Memory B cell (primary cell): ENCODE measurements around the gene ALOX12B.

Experiments used
- ATAC-seq: fragments of 150-1000 bp; cut with Tn5 transposase; 2 replicates; pipeline ENCODE4 v1.10.0; 2021; ENCODE audit warnings: low read depth, mild to moderate bottlenecking, moderate library complexity
- DNase-seq, 2 donors: peaks; one replicate each; pipeline ENCODE4 v3.0.0; 2022; ENCODE audit warnings: low spot score in 2 of 2
- H3K27ac Mint-ChIP-seq: one replicate; pipeline ENCODE4 v1.8.0; 2022; ENCODE audit warnings: mild to moderate bottlenecking, moderate library complexity, mixed read lengths
- H3K27me3 Mint-ChIP-seq: one replicate; pipeline ENCODE4 v1.8.0; 2022; ENCODE audit warnings: mixed read lengths
- H3K36me3 Mint-ChIP-seq: one replicate; pipeline ENCODE4 v1.8.0; 2022; ENCODE audit warnings: mild to moderate bottlenecking, mixed read lengths
- H3K4me1 Mint-ChIP-seq: one replicate; pipeline ENCODE4 v1.8.0; 2022; ENCODE audit warnings: mixed read lengths
- H3K4me3 Mint-ChIP-seq: one replicate; pipeline ENCODE4 v1.8.0; 2022; ENCODE audit warnings: mild to moderate bottlenecking, moderate library complexity, mixed read lengths
- H3K9me3 Mint-ChIP-seq: one replicate; pipeline ENCODE4 v1.8.0; 2022; ENCODE audit warnings: mixed read lengths

Gene ALOX12B

DNA sequence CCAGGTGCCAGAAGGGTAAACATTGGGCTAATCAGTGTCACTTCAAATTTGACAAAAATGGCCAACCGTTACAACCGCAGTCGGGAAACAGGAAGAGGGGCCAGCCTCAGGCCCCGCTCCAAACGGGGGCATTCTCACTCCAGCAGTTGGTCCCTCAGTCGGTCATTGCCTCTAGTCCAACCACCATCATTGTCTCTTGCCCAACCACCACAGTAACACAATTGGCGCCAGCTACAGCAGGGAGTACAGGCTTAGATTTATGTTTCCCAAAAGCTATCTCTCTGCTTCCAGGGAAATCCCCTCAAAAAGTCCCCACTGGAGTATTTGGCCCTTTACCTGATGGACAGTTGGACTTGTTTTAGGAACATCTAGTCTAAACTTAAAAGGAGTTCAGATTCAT, 28.4 kb downstream of the ALOX12B start:
- H3K27me3 Mint-ChIP-seq, result peaks cover 13% of the 10 kb centered on the region
- H3K36me3 Mint-ChIP-seq, result no peaks in the 10 kb centered on the region
- no peak overlapping the region for H3K4me3 Mint-ChIP-seq
- no peak overlapping the region for H3K27ac Mint-ChIP-seq
- DNase-seq (no peak), ATAC-seq (no peak)
- peaks cover 13% of the 10 kb centered on the region for H3K4me1 Mint-ChIP-seq
- no peaks in the 10 kb centered on the region for H3K9me3 Mint-ChIP-seq

DNA sequence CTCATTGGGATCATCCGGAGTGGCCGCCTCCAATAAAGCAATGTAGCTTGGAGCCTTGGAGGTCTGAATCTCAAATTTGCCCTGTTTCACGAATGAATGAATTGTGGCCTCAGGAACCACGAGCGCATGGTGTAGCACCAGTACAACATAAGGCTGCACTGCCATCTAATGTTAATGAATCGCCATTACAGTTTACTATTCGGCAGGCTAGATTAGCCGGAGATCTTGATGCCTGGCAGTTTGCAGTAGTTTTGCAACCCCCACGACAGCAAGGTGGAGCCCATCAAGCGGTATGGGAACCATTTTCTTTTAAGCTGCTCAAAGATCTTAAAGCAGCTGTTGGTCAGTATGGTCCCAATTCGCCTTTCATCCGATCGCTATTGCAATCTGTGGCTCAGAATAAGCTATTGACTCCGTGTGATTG, 29.8 kb downstream of the ALOX12B start:
- peaks cover 7% of the 10 kb centered on the region for H3K27me3 Mint-ChIP-seq
- ATAC-seq (peak; percentile 82), DNase-seq (peak in 1 of 2 donors; percentile 74)
- H3K27ac Mint-ChIP-seq, result no peak overlapping the region
- H3K36me3 Mint-ChIP-seq, result no peaks in the 10 kb centered on the region
- H3K4me3 Mint-ChIP-seq, result no peak overlapping the region
- no peaks in the 10 kb centered on the region for H3K9me3 Mint-ChIP-seq
- peaks cover 13% of the 10 kb centered on the region for H3K4me1 Mint-ChIP-seq

DNA sequence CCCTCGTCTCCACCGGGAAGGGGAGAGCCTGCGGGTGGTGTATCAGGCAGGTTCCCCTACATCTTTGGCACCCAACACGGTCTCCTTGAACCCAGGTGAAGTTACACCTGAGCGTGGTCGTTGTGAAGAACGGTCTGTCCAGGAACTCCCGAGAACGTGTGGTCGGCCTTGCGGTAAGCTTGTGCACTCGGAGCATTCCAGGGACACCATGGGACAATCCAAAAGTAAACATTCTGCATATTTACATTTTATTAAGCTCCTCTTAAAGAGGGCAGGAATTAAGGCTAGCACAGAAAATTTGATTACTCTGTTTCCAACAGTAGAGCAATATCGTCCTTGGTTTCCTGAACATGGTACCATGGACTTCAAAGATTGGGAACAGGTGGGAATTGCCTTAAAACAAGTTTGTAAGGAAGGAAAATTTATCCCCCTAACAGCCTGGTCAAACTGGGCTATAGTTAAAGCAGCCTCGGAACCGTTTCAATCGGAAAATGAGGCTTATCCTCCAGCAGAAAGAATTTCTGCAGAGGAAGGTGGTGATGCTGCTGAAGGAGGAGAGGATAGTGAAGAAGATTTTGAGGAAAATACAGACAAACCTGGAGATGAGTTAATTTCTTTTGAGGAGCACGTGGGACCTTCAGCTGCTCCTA, 30.4 kb downstream of the ALOX12B start:
- no peaks in the 10 kb centered on the region for H3K9me3 Mint-ChIP-seq
- no peaks in the 10 kb centered on the region for H3K36me3 Mint-ChIP-seq
- no peak for ATAC-seq
- peaks cover 3% of the 10 kb centered on the region for H3K27me3 Mint-ChIP-seq
- DNase-seq, result no peak
- H3K27ac Mint-ChIP-seq, result no peak overlapping the region
- H3K4me1 Mint-ChIP-seq, result peaks cover 13% of the 10 kb centered on the region
- peak overlapping the region; percentile 18 for H3K4me3 Mint-ChIP-seq

DNA sequence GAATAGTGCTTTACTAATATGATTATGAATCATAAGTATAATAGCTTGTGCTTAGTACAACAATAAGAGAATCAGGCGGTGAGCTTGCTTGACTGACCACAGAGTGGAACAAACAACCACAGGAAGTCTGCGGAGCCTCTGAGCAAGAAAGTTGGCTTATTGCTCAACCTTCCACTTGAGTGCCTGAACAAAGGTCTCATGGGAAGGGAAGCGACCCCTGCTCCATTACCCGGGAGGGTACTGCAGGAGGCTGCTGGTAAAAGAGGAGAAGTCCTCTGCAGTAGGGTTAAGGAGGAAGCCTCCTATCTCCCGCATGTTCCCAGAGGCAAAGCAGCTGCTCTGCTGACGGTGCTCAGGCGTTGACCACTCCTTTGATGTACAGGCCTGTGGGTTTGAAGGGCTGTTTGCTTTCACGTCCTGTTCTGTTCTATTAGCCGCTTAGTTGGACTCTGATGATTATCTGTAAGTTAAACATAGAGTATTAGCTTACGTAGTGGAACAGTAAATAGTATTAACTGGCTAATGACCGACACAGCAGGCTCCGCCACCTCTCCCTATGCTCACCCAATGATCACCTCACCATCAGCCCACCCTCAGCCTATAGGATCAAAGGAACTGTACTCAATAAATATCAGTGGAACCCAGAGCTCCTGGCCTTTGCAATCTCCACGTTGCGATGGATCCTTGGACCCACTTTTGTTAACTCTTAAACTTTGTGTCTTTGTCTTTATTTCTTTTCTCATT, 31.1 kb downstream of the ALOX12B start:
- H3K36me3 Mint-ChIP-seq, result no peaks in the 10 kb centered on the region
- no peaks in the 10 kb centered on the region for H3K27me3 Mint-ChIP-seq
- no peak for DNase-seq
- ATAC-seq, result peak; percentile 50
- peak overlapping the region; percentile 18 for H3K4me3 Mint-ChIP-seq
- no peaks in the 10 kb centered on the region for H3K9me3 Mint-ChIP-seq
- no peak overlapping the region for H3K27ac Mint-ChIP-seq
- peaks cover 13% of the 10 kb centered on the region for H3K4me1 Mint-ChIP-seq

DNA sequence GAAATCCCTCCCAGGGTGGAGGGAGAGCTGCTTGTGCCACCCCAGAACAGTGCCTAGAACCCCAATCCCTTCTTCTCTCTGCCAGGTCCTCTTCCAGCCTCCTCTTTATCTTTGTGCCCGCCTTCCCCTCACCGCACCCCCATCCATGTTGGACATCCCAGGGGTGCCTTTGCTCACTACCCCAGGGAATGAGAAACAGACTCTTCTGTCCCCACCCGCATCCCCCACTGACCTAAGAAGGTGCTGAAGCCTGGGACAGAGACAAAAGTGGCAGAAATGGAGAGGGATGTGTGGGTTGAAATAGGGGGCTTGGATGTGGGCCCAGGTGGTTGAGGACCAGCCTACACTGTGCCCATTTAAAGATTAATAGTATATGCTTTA, 31.7 kb downstream of the ALOX12B start:
- Mint-ChIP-seq H3K36me3 (no peaks in the 10 kb centered on the region), H3K27me3 (no peaks in the 10 kb centered on the region), H3K4me3 (no peak overlapping the region), H3K9me3 (no peaks in the 10 kb centered on the region), H3K4me1 (peaks cover 13% of the 10 kb centered on the region), H3K27ac (no peak overlapping the region)
- DNase-seq, result no peak
- no peak for ATAC-seq

DNA sequence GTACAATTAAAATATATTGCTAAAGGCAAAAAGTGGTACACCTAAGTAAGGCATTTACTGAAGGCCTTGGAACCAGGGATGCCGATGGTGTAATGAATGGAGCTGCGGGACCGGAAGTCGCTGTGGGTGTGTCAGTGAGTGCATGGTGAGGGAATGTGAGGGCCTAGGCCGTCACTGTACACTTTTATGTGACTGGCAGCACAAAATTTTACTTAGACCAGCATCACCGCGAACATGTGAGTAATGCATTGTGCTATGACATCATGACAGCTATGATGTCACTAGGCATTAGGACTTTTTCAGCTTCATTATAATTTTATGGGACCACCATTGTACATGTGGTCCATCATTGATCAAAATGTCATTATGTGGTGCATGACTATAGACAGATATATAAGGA, 33.9 kb downstream of the ALOX12B start:
- no peaks in the 10 kb centered on the region for H3K36me3 Mint-ChIP-seq
- no peak overlapping the region for H3K27ac Mint-ChIP-seq

DNA sequence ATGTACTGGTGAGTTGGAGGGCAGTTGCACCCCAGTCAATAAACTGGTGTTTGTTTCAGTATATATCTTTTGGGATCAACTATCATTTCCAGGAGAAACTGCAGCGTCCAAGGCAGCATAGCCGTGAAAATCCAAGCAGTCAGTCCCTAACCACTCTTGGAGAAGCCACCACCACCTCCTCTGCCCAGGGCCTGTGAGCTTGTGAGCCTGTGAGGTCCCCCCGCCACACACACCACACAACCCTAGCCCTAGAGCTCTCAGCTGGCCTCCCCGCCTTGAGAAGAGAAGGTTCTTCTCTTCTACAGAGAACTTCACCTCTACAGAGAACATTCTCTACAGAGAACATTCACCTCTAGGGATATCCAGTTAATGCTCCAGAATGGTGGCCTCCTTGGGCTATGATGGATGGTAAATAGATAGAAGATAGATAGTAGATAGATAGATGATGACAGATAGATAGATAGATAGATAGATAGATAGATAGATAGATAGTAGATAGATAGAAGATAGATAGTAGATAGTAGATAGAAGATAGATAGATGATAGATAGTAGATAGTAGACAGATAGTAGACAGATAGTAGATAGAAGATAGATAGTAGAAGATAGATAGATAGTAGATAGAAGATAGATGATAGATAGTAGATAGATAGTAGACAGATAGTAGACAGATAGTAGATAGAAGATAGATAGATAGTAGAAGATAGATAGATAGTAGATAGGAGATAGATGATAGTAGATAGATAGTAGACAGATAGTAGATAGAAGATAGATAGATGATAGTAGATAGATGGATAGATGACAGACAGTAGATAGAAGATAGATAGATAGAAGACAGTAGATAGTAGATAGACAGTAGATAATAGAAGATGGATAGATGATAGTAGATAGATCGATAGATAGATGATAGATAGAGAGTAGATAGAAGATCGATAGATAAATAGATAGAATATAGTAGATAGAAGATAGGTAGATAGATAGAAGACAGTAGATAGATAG, 35.0 kb downstream of the ALOX12B start:
- Mint-ChIP-seq H3K4me3 (no peak overlapping the region), H3K9me3 (no peaks in the 10 kb centered on the region), H3K4me1 (peaks cover 13% of the 10 kb centered on the region), H3K27me3 (peaks cover 1% of the 10 kb centered on the region), H3K27ac (no peak overlapping the region), H3K36me3 (no peaks in the 10 kb centered on the region)
- ATAC-seq (no peak), DNase-seq (no peak)

More for the DNA sequence above, 33.9 kb downstream of the ALOX12B start:
- Mint-ChIP-seq H3K4me3 (no peak overlapping the region), H3K9me3 (no peaks in the 10 kb centered on the region), H3K4me1 (peaks cover 13% of the 10 kb centered on the region), H3K27me3 (peaks cover under 1% of the 10 kb centered on the region)
- ATAC-seq (no peak), DNase-seq (no peak)

DNA sequence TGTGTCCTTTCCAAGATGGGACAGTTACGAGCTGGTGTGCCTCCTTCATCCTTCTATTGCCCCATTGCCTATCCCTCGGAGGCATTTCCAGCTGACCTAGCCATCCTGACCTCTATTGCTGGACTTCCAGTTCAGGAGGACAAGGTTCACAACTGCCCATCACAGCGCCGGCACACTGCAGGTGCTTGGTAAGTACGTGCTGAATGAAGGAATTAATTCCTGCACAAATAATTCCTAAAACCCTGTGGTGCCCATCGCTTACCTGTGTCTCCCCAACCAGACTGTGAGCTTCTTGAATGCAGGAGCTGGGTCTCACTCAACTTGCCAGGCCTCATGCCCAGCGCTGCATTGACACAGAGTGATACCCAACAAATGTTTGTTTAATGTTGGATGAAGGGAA, 35.7 kb downstream of the ALOX12B start:
- Mint-ChIP-seq H3K4me3 (no peak overlapping the region), H3K27ac (no peak overlapping the region), H3K4me1 (peaks cover 10% of the 10 kb centered on the region), H3K36me3 (no peaks in the 10 kb centered on the region), H3K9me3 (no peaks in the 10 kb centered on the region), H3K27me3 (peaks cover 1% of the 10 kb centered on the region)
- ATAC-seq (no peak), DNase-seq (no peak)

DNA sequence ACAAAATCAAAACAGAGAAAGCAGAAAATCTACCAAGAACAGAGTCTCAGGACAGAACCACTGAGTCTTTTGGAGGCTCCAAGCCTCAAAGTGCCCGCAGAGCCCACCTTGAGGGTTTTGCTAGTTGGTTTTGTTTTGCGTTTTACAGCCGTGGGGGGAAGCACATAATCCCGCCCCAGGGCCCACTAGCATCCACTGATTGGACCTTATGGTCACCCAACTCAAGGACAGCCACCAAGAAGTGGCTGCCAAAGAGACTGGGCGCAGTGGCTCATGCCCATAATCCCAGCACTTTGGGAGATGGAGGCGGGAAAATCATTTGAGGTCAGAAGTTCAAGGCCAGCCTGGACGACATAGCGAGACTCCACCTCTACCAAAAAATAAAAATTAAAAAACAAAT, 38.8 kb downstream of the ALOX12B start:
- no peaks in the 10 kb centered on the region for H3K36me3 Mint-ChIP-seq
- no peak overlapping the region for H3K27ac Mint-ChIP-seq
- no peak overlapping the region for H3K4me3 Mint-ChIP-seq
- no peaks in the 10 kb centered on the region for H3K9me3 Mint-ChIP-seq
- H3K27me3 Mint-ChIP-seq, result peaks cover 5% of the 10 kb centered on the region
- no peak for DNase-seq
- ATAC-seq, result no peak
- H3K4me1 Mint-ChIP-seq, result no peaks in the 10 kb centered on the region

DNA sequence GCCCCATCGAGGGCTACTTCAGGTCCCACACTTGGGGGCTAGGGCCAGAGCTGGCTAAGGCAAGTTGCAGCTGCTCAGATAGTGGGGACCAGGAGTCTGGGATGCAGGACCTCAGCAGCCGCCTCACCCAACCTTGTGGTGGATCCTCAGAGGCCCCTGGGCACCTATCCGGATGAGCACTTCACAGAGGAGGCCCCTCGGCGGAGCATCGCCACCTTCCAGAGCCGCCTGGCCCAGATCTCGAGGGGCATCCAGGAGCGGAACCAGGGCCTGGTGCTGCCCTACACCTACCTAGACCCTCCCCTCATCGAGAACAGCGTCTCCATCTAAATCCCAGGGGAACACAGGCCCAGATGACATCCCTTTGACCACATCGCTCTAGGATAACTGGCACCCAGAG, 39.3 kb downstream of the ALOX12B start:
- no peak for ATAC-seq
- Mint-ChIP-seq H3K36me3 (no peaks in the 10 kb centered on the region), H3K4me1 (no peaks in the 10 kb centered on the region), H3K27ac (no peak overlapping the region), H3K9me3 (no peaks in the 10 kb centered on the region), H3K27me3 (peaks cover 8% of the 10 kb centered on the region), H3K4me3 (no peak overlapping the region)
- no peak for DNase-seq

DNA sequence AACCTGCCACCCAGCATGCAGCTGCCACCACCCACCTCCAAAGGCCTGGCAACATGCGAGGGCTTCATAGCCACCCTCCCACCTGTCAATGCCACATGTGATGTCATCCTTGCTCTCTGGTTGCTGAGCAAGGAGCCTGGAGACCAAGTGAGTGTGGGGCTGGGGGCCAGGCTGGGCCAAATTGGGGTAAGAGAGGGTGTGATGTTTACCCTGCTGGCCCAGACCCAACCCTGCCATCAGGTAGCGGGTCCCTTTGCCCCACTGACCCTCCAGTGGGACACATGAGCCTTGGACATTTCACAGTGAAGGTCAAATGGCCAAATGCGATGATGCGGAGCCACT, 39.8 kb downstream of the ALOX12B start:
- DNase-seq (no peak), ATAC-seq (no peak)
- no peak overlapping the region for H3K27ac Mint-ChIP-seq
- H3K27me3 Mint-ChIP-seq, result peaks cover 9% of the 10 kb centered on the region
- no peaks in the 10 kb centered on the region for H3K4me1 Mint-ChIP-seq
- no peaks in the 10 kb centered on the region for H3K9me3 Mint-ChIP-seq
- H3K36me3 Mint-ChIP-seq, result no peaks in the 10 kb centered on the region
- no peak overlapping the region for H3K4me3 Mint-ChIP-seq

DNA sequence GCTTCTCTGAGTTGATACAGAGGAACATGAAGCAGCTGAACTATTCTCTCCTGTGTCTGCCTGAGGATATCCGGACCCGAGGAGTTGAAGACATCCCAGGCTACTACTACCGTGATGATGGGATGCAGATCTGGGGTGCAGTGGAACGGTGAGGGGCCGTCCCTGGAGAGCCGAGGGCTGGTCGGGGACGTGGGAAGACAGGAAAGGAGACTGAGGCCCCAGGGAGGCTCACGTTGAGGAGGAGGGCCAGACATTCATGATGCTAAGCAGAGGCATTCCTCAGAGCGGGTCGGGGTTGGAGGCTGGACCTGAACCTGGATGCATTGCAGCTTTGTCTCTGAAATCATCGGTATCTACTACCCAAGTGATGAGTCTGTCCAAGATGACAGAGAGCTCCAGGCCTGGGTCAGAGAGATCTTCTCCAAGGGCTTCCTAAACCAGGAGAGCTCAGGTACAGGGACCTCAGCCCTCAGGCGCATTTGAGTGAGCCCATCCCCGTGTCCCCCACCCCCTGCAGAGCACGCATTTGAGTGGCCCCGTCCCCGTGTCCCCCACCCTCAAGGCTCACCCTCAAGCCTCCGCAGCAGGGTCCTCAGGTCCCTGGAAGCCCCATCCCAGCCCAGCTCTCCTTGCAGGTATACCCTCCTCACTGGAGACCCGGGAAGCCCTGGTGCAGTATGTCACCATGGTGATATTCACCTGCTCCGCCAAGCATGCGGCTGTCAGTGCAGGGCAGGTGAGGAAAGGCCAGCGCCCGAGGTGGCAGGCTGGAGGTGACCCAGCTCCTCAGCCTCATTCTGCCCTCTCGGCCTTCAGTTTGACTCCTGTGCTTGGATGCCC, 40.4 kb downstream of the ALOX12B start:
- peaks cover 9% of the 10 kb centered on the region for H3K27me3 Mint-ChIP-seq
- no peaks in the 10 kb centered on the region for H3K9me3 Mint-ChIP-seq
- DNase-seq (no peak), ATAC-seq (no peak)
- no peaks in the 10 kb centered on the region for H3K36me3 Mint-ChIP-seq
- no peak overlapping the region for H3K27ac Mint-ChIP-seq
- H3K4me1 Mint-ChIP-seq, result no peaks in the 10 kb centered on the region
- H3K4me3 Mint-ChIP-seq, result no peak overlapping the region

DNA sequence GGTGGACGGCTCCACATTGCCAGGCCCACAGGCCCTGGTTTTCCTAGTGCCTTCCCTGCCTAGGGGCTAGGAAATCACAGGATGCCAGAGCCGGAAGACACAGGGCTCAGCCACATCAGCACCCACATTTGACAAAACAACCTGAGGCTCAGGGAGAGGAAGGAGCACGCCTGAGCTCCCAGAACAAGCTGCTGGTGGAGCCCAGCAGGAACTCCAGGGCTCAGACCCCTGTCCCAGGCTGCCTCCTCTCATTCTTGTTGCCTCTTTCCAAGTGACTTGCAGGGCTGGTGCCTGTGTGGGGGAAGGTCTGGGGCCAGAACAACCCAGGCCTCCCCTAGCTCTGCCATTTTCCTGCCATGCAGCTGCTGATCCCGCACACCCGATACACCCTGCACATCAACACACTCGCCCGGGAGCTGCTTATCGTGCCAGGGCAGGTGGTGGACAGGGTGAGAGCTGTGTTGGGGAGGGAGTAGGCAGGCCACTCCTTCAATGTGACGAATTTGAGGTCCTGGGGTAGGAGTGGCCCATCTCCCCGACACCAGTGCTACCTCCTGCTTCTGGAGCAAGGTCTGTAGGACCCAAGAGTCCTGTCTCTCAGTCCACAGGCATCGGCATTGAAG, 41.1 kb downstream of the ALOX12B start:
- H3K9me3 Mint-ChIP-seq, result no peaks in the 10 kb centered on the region
- H3K27ac Mint-ChIP-seq, result no peak overlapping the region
- no peak for DNase-seq

More for the DNA sequence above, 41.1 kb downstream of the ALOX12B start:
- ATAC-seq, result no peak
- Mint-ChIP-seq H3K27me3 (peaks cover 9% of the 10 kb centered on the region), H3K4me1 (no peaks in the 10 kb centered on the region), H3K4me3 (no peak overlapping the region), H3K36me3 (no peaks in the 10 kb centered on the region)
